ENCODE results near the gene WDHD1.
A peak's percentile ranks its signal among the peaks of the same experiment; 100 is the strongest.
"Not testable (repeated sequence)": the region's sequence is repeated elsewhere in the genome, so short reads cannot be mapped to it uniquely, and the experiment has no call there.

Gene WDHD1

GRCh38 chr14:54901380-54902142 is 125.3 kb downstream of the WDHD1 start:
- no peak for DNase-seq

GRCh38 chr14:54899573-54899972 is 127.3 kb downstream of the WDHD1 start:
- DNase-seq, result no peak

DNA sequence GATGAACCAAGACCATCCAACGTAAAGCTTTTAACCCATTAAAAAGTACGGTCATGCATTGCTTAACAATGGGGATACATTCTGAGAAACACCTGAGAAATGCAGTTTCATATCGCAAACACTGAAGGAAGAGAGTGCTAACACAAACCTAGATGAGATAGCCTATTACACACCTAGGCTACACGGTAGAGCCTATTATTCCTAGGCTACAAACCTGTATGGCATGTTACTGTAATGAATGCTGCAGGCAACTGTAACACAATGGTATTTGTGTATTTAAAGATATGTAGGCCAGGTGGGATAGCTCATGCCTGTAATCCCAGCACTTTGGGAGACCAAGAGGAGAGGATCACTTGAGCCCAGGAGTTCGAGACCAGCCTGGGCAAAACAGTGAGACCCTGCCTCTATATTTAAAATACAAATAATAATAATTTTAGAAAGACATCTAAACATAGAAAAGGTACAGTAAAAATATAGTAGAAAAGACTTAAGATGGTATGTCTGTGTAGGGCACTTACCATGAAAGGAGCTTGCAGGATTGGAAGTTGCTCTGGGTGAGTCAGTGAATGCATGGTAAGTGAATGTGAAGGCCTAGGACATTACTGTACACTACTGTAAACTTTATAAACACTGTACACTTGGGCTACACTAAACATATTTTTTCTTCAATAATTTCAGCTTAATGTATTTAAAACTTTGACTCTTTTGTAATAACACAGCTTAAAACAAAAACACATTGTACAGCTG is 128.9 kb downstream of the WDHD1 start:
- not testable (repeated sequence) for DNase-seq

DNA sequence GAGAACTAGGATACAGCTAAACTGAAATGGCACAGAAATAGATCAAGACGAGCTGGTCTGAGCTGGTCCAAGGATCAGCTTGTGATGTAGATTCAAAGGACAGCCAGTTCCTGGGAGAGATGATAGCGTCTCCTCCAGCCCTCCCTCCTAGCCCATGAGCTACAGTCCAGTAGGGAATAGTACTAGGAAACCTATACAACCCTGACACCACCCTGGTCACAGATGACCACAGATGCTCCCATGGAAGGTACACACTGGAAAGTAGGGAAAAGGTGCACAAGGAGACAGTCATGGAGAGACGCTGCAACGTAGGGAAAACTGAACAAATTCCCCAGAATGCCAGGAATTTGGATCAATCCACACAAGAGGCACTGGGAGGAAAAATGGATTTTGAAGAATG is 131.2 kb downstream of the WDHD1 start:
- DNase-seq, result no peak

- no peak for DNase-seq
These were observed 131.9 kb downstream of the WDHD1 start for GRCh38 chr14:54894995-54895394.

GRCh38 chr14:54893151-54893760 is 133.6 kb downstream of the WDHD1 start:
- peak; percentile 17 to 68 for DNase-seq

DNA sequence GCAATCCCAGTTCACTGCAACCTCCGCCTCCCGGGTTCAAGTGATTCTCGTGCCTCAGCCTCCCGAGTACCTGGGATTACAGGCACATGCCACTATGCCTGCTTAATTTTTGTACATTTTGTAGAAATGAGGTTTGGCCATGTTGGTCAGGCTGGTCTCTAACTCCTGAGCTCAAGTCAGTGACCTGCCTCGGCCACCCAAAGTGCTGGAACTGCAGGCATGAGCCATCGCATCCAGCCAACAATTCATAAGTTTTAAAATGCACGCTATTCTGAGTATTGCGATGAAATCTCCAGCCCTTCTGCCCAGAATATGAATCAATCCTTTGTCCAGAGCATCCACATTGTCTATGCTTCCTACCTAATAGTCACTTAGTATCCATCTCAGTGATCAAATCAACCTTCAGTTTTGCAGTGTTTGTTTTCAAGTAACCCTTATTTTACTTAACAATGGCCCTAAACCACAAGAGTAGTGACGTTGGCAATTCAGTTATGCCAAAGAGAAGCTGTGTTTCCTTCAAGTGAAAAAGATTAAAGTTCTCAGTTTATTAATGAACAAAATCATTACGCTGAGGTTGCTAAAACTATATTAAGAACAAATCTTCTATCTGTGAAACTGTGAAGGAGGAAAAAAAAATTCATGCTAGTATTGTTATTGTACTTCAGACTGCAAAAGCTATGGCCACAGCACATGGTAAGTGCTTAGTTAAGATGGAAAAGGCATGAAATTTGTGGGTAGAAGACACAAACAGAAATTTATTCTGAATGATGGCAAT is 135.2 kb downstream of the WDHD1 start:
- DNase-seq, result no peak

DNA sequence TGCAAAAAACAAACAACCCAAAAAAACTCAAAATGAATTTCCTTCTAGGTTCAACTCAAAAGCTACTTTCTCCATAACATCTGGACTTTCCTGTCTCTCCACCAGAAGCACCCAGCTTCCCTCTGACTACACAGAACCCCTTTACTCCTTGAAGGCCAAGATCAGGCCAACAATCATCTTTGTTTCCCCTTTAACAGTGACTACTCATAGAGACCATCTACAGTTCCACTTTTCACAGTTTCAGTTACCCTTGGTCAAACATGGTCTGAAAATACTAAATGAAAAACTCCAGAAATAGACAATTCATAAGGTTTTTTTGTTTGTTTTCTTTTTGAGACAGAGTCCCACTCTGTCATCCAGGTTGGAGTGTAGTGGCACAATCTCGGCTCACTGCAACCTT is 136.1 kb downstream of the WDHD1 start:
- no peak for DNase-seq

- DNase-seq, result no peak
These were observed 137.0 kb downstream of the WDHD1 start for GRCh38 chr14:54889919-54890318.
